ENCODE results near the gene SGSM1.

The SGSM1 gene

DNA sequence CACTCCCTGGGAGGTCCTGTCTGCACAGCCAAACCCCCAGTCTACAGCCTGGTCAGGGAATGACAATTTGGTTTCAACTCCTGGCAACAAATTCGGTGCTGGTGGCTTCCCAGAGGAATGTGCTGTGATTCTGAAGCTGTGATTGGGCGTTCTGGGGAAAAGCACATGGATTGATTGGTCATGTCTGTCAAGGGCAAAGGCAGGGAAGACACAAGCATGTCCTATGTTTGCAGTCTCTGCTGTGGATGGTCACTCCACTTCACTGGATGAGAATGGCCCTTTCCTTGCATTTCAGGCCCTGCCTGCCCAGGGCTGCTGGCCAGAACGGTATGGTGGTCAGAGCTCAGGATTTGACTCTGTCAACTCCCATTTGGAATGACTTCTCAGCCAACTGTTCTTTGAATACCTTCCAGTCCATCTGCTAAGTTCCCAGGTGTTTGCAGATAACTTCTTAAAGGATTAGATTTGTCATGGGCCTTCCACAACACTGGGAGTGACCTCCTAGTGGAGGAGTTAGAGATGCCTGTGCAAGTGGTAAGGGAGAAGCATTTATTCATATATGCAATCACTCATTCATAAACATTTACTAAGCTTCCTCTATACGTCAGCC, 42.7 kb downstream of the SGSM1 start:
- no peak overlapping the region for H3K27ac ChIP-seq (ENCODE audit: low read length)
- H3K4me1 ChIP-seq (ENCODE audit: insufficient read depth, low read length) = no peaks in the 10 kb centered on the region
- H3K27me3 ChIP-seq (ENCODE audit: insufficient read depth, low read length) = no peaks in the 10 kb centered on the region
- no peak overlapping the region for H3K4me3 ChIP-seq (ENCODE audit: low read length)
- H3K36me3 ChIP-seq (ENCODE audit: insufficient read depth, low read depth, low read length) = no peaks in the 10 kb centered on the region
- no peak overlapping the region for H3K9ac ChIP-seq (ENCODE audit: low read depth, low read length)
- no peaks in the 10 kb centered on the region for H3K9me3 ChIP-seq (ENCODE audit: insufficient read depth, low read depth, low read length)

GRCh38 chr22:24855794-24856193, 49.8 kb downstream of the SGSM1 start:
- H3K4me3 ChIP-seq (ENCODE audit: low read length) = no peak overlapping the region
- no peaks in the 10 kb centered on the region for H3K9me3 ChIP-seq (ENCODE audit: insufficient read depth, low read depth, low read length)
- no peaks in the 10 kb centered on the region for H3K4me1 ChIP-seq (ENCODE audit: insufficient read depth, low read length)
- no peaks in the 10 kb centered on the region for H3K27me3 ChIP-seq (ENCODE audit: insufficient read depth, low read length)
- H3K9ac ChIP-seq (ENCODE audit: low read depth, low read length) = no peak overlapping the region
- no peaks in the 10 kb centered on the region for H3K36me3 ChIP-seq (ENCODE audit: insufficient read depth, low read depth, low read length)
- H3K27ac ChIP-seq (ENCODE audit: low read length) = no peak overlapping the region

GRCh38 chr22:24857576-24857975, 51.6 kb downstream of the SGSM1 start:
- H3K27me3 ChIP-seq (ENCODE audit: insufficient read depth, low read length) = no peaks in the 10 kb centered on the region
- H3K27ac ChIP-seq (ENCODE audit: low read length) = no peak overlapping the region
- H3K4me1 ChIP-seq (ENCODE audit: insufficient read depth, low read length) = no peaks in the 10 kb centered on the region
- no peaks in the 10 kb centered on the region for H3K9me3 ChIP-seq (ENCODE audit: insufficient read depth, low read depth, low read length)
- H3K4me3 ChIP-seq (ENCODE audit: low read length) = no peak overlapping the region
- H3K9ac ChIP-seq (ENCODE audit: low read depth, low read length) = no peak overlapping the region
- H3K36me3 ChIP-seq (ENCODE audit: insufficient read depth, low read depth, low read length) = no peaks in the 10 kb centered on the region

- Histone ChIP-seq H3K4me1 (ENCODE audit: insufficient read depth, low read length) (no peaks in the 10 kb centered on the region), H3K27ac (ENCODE audit: low read length) (no peak overlapping the region), H3K4me3 (ENCODE audit: low read length) (no peak overlapping the region), H3K36me3 (ENCODE audit: insufficient read depth, low read depth, low read length) (no peaks in the 10 kb centered on the region), H3K9ac (ENCODE audit: low read depth, low read length) (no peak overlapping the region), H3K9me3 (ENCODE audit: insufficient read depth, low read depth, low read length) (no peaks in the 10 kb centered on the region), H3K27me3 (ENCODE audit: insufficient read depth, low read length) (no peaks in the 10 kb centered on the region)
Measured at GRCh38 chr22:24859587-24859986, 53.6 kb downstream of the SGSM1 start.

DNA sequence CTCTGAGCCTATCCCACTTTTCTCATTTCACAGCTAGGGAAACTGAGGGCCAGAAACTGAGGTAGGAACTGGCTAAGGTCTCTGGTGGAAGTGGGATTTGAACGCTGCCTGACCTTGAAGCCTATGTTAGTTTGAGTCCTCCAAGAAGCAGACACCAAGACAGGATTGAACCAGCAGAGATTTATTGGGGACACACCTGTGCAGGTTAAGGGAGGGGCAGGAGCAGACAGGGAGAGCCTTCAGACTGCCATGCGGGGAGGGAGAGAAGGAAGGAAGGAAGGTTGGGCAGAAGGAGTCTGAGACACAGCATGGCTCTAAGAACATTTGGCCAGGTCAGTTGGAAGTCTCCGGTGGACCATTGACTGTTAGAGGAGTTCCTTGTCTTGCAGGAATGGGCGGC, 59.5 kb downstream of the SGSM1 start:
- H3K9me3 ChIP-seq (ENCODE audit: insufficient read depth, low read depth, low read length) = no peaks in the 10 kb centered on the region
- H3K36me3 ChIP-seq (ENCODE audit: insufficient read depth, low read depth, low read length) = no peaks in the 10 kb centered on the region
- no peak overlapping the region for H3K9ac ChIP-seq (ENCODE audit: low read depth, low read length)
- no peaks in the 10 kb centered on the region for H3K27me3 ChIP-seq (ENCODE audit: insufficient read depth, low read length)
- H3K4me3 ChIP-seq (ENCODE audit: low read length) = no peak overlapping the region
- H3K4me1 ChIP-seq (ENCODE audit: insufficient read depth, low read length) = no peaks in the 10 kb centered on the region
- H3K27ac ChIP-seq (ENCODE audit: low read length) = no peak overlapping the region

DNA sequence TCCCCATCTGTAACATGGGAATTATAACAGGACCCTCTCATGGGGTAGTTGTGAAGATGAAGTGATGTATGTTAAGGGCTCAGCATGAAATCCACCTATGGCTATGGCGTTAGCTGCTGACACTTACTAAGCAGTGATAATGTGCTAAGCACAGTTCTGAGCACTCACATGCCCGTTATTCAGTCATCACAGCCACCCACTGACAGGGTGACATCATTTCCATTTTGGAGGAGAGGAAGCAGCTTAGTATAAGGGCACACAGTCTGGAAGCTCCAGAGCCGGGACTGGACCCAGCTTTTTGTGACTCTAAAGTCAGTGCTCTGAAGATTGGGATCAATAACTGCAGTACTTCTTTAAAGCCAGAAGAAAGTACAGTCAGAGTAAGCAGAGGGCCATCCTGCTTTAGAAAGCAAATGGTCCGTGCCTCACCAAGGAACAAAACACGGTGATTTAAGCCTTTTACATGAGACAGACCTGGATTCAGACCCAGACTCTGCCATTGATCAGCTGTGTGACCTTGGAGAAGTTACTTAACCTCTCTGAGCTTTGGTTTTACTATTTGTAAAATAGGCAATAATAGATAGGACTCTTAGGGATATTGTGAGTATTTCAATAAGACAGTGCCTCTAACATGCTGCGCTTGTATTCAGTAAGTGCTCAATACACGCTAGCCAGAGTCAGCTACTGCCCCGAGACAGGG, 61.5 kb downstream of the SGSM1 start:
- no peaks in the 10 kb centered on the region; the same call in 1 of the 2 replicates for H3K27me3 ChIP-seq (ENCODE audit: insufficient read depth, low read length)
- no peaks in the 10 kb centered on the region for H3K36me3 ChIP-seq (ENCODE audit: insufficient read depth, low read depth, low read length)
- no peak overlapping the region for H3K9ac ChIP-seq (ENCODE audit: low read depth, low read length)
- H3K4me1 ChIP-seq (ENCODE audit: insufficient read depth, low read length) = no peaks in the 10 kb centered on the region
- H3K27ac ChIP-seq (ENCODE audit: low read length) = no peak overlapping the region
- H3K4me3 ChIP-seq (ENCODE audit: low read length) = no peak overlapping the region
- H3K9me3 ChIP-seq (ENCODE audit: insufficient read depth, low read depth, low read length) = no peaks in the 10 kb centered on the region

DNA sequence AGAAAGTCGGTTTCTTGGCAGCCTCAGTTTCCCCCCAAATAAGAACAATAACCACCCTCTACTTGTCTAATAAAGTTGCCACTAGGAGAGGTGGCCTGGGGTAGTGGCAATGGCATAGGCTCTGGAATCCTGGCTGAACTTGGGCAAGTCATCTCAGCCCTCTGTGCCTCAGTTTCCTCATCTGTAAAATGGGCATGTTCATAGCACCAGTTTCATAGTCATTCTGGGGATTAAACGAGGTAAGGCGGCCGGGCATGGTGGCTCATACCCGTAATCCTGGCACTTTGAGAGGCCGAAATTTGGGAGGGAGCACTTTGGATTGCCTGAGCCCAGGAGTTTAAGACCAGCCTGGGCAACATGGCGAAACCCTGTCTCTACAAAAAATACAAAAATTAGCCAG, 63.0 kb downstream of the SGSM1 start:
- no peak overlapping the region for H3K9ac ChIP-seq (ENCODE audit: low read depth, low read length)
- H3K27ac ChIP-seq (ENCODE audit: low read length) = no peak overlapping the region
- H3K9me3 ChIP-seq (ENCODE audit: insufficient read depth, low read depth, low read length) = no peaks in the 10 kb centered on the region
- H3K4me3 ChIP-seq (ENCODE audit: low read length) = no peak overlapping the region
- no peaks in the 10 kb centered on the region; the same call in 1 of the 2 replicates for H3K27me3 ChIP-seq (ENCODE audit: insufficient read depth, low read length)
- H3K36me3 ChIP-seq (ENCODE audit: insufficient read depth, low read depth, low read length) = no peaks in the 10 kb centered on the region
- H3K4me1 ChIP-seq (ENCODE audit: insufficient read depth, low read length) = no peaks in the 10 kb centered on the region

DNA sequence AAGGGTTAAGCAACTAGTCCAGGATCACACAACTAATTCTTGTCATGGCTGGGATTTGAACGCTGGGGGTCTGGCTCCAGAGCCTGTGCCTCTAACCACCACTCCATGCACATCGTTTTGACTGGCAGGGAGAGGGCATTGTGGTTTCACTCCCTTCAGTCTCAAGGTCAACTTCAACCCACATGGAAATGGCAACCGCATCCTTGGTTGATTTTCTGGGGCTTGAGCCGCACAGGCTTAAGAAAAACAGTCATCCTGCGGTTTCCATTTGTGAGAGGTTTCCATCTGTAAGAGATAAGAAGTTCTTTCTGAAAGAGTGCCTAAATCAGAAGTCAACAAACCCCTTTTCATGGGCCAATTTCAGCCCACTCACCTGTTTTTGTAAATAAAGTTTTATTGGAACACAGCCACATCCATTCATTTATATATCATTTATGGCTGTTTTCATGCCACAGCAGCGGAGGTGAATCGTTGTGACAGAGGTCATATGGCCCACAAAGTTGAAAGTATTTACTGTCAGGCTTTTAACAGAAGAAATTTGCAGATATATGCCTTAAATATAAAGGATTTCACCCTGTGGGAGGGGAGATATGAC, 65.7 kb downstream of the SGSM1 start:
- Histone ChIP-seq H3K36me3 (ENCODE audit: insufficient read depth, low read depth, low read length) (no peaks in the 10 kb centered on the region), H3K27ac (ENCODE audit: low read length) (no peak overlapping the region), H3K27me3 (ENCODE audit: insufficient read depth, low read length) (no peaks in the 10 kb centered on the region; the same call in 1 of the 2 replicates), H3K4me1 (ENCODE audit: insufficient read depth, low read length) (no peaks in the 10 kb centered on the region), H3K4me3 (ENCODE audit: low read length) (no peak overlapping the region), H3K9me3 (ENCODE audit: insufficient read depth, low read depth, low read length) (no peaks in the 10 kb centered on the region), H3K9ac (ENCODE audit: low read depth, low read length) (no peak overlapping the region)

DNA sequence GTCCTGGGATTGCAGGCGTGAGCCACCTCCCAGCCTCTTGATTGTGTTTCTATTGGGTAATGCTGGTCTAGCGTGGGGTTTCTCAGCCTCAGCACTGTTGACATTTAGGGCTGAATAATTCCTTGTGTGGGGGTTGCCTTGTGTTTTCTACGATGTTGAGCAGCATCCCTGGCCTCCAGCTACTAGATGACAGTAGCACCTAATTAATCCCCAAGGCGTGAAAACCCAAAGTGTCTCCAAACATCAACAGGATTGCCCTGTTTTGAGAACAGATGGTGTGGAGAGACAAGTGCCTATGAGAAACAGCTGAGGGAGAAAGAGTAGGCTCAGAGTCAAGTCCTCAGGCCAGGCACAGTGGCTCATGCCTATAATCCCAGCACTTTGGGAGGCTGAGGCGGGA, 67.2 kb downstream of the SGSM1 start:
- no peak overlapping the region for H3K9ac ChIP-seq (ENCODE audit: low read depth, low read length)
- no peaks in the 10 kb centered on the region for H3K4me1 ChIP-seq (ENCODE audit: insufficient read depth, low read length)
- no peak overlapping the region for H3K27ac ChIP-seq (ENCODE audit: low read length)
- no peaks in the 10 kb centered on the region; the same call in 1 of the 2 replicates for H3K27me3 ChIP-seq (ENCODE audit: insufficient read depth, low read length)
- no peaks in the 10 kb centered on the region for H3K9me3 ChIP-seq (ENCODE audit: insufficient read depth, low read depth, low read length)
- no peak overlapping the region for H3K4me3 ChIP-seq (ENCODE audit: low read length)
- H3K36me3 ChIP-seq (ENCODE audit: insufficient read depth, low read depth, low read length) = no peaks in the 10 kb centered on the region

DNA sequence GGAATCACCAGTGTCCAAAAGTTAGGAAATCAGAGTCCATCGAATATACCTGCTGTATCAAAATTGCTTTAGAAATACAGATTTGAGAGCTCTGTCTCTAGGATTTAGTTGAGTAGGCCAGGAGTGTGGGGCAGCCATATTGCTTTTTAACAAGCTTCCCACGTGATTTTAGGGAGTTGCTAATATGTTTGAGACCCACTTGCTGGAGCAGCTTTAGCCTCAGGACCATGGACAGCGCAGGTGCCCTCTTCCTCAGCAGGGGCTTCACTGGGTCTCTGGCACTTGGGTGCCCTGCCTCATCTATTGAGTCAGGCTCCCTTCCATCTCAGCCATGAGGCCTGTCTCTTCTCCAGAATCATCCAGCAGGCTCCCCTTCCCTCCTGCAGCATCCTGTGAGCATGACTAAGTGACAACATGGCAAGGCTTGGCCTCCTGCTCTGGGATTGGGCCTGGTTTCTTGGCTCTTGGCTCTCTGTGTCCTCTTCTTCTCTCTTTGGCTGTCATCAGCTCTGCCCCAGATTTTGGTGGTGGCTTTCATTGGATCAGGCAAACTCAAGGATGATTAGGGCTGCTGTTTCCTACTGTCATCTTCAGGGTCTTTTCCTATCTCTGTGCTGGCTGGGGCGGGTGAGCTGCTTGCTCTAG, 70.0 kb downstream of the SGSM1 start:
- Histone ChIP-seq H3K4me3 (ENCODE audit: low read length) (no peak overlapping the region), H3K9ac (ENCODE audit: low read depth, low read length) (no peak overlapping the region), H3K27me3 (ENCODE audit: insufficient read depth, low read length) (no peaks in the 10 kb centered on the region; the same call in 1 of the 2 replicates), H3K27ac (ENCODE audit: low read length) (no peak overlapping the region), H3K9me3 (ENCODE audit: insufficient read depth, low read depth, low read length) (no peaks in the 10 kb centered on the region), H3K36me3 (ENCODE audit: insufficient read depth, low read depth, low read length) (no peaks in the 10 kb centered on the region), H3K4me1 (ENCODE audit: insufficient read depth, low read length) (no peaks in the 10 kb centered on the region)

- Histone ChIP-seq H3K4me1 (ENCODE audit: insufficient read depth, low read length) (no peaks in the 10 kb centered on the region), H3K36me3 (ENCODE audit: insufficient read depth, low read depth, low read length) (no peaks in the 10 kb centered on the region), H3K27ac (ENCODE audit: low read length) (no peak overlapping the region), H3K9me3 (ENCODE audit: insufficient read depth, low read depth, low read length) (no peaks in the 10 kb centered on the region), H3K4me3 (ENCODE audit: low read length) (no peak overlapping the region), H3K9ac (ENCODE audit: low read depth, low read length) (no peak overlapping the region), H3K27me3 (ENCODE audit: insufficient read depth, low read length) (no peaks in the 10 kb centered on the region)
Measured at GRCh38 chr22:24876700-24877099, 70.7 kb downstream of the SGSM1 start.

GRCh38 chr22:24878969-24879368, 73.0 kb downstream of the SGSM1 start:
- H3K9ac ChIP-seq (ENCODE audit: low read depth, low read length) = no peak overlapping the region
- no peak overlapping the region for H3K27ac ChIP-seq (ENCODE audit: low read length)
- no peaks in the 10 kb centered on the region for H3K4me1 ChIP-seq (ENCODE audit: insufficient read depth, low read length)
- no peaks in the 10 kb centered on the region for H3K36me3 ChIP-seq (ENCODE audit: insufficient read depth, low read depth, low read length)
- no peak overlapping the region for H3K4me3 ChIP-seq (ENCODE audit: low read length)
- no peaks in the 10 kb centered on the region for H3K27me3 ChIP-seq (ENCODE audit: insufficient read depth, low read length)
- no peaks in the 10 kb centered on the region for H3K9me3 ChIP-seq (ENCODE audit: insufficient read depth, low read depth, low read length)
